ENCODE data around the gene CLEC16A.
A peak's percentile ranks its signal among the peaks of the same experiment; 100 is the strongest.

Gene CLEC16A

GRCh38 chr16:10941127-10941933, 3.0 kb upstream of the CLEC16A start:
- TF ChIP-seq, protein P1, sequence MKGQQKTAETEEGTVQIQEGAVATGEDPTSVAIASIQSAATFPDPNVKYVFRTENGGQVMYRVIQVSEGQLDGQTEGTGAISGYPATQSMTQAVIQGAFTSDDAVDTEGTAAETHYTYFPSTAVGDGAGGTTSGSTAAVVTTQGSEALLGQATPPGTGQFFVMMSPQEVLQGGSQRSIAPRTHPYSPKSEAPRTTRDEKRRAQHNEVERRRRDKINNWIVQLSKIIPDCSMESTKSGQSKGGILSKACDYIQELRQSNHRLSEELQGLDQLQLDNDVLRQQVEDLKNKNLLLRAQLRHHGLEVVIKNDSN (IDR thresholded peaks at IDR 0.05), result no peak
- TF ChIP-seq MAX (IDR thresholded peaks at IDR 0.05), result 0 out of 2 replicates have a peak, but pooled peaks have one; percentile 15
- no peak for TF ChIP-seq YY1 (IDR thresholded peaks at IDR 0.05; ENCODE audit: low read depth)

- TF ChIP-seq MAX (IDR thresholded peaks at IDR 0.05), result 0 out of 2 replicates have a peak, but pooled peaks have one; percentile 4
Observed at GRCh38 chr16:10941935-10942351, 2.4 kb upstream of the CLEC16A start.

DNA sequence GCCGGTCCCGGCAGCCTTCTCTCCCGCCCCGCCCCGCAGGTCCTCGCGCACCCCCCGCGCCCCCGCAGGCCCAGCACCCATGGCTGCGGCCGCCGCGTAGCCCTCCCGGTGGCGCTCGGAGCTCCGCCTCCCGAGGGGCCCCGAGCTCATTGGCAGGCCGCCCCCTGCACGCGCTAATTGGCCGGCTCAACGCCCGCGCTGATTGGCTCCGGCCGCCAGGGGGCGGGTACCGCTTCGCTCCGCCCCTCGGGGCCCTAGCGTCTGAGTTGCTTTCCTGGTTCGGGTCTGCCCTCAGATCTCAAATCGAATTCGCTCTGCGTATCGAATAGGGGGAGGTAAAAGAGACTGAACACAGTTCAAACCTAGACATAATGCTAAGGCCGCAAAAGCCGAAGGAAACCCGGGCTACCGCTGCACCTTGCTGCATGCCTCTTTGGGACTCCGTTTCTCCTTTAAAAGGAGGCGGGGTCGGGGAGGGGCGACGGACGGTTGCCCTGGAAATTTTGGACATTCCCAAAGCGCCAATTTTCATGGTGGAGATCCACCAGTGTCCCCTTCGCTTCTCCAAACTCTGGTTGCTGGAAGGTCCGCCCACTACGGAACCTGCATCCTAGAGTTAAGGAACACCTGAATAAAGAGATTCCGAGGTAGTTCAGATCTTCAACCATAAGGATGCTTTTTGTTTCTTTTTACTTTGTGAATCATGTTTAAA, 1.9 kb upstream of the CLEC16A start, which contains the start of gene DEXI:
Gene DEXI, minus strand, starts transcription at position 117 of the 712 bp plus-strand sequence. CDS start 463 bp downstream, outside the sequence.
- TF ChIP-seq NFIC (IDR thresholded peaks at IDR 0.05) (no peak), EP300 (IDR thresholded peaks at IDR 0.05; ENCODE audit: borderline replicate concordance) (no peak), TEAD4 (IDR thresholded peaks at IDR 0.05) (no peak), RAD21 (IDR thresholded peaks at IDR 0.05; ENCODE audit: low read depth) (no peak), TAF1 (IDR thresholded peaks at IDR 0.05; ENCODE audit: low read depth) (0 out of 2 replicates have a peak, but pooled peaks have one; percentile 36), MAX (IDR thresholded peaks at IDR 0.05) (no peak; the same call in 1 of the 2 replicates), TCF12 (IDR thresholded peaks at IDR 0.05; ENCODE audit: low read depth) (no peak), FOXM1 (IDR thresholded peaks at IDR 0.05; ENCODE audit: borderline replicate concordance, low read depth) (no peak), EGR1 (IDR thresholded peaks at IDR 0.05) (peak; percentile 61)
- TF ChIP-seq, protein P2, sequence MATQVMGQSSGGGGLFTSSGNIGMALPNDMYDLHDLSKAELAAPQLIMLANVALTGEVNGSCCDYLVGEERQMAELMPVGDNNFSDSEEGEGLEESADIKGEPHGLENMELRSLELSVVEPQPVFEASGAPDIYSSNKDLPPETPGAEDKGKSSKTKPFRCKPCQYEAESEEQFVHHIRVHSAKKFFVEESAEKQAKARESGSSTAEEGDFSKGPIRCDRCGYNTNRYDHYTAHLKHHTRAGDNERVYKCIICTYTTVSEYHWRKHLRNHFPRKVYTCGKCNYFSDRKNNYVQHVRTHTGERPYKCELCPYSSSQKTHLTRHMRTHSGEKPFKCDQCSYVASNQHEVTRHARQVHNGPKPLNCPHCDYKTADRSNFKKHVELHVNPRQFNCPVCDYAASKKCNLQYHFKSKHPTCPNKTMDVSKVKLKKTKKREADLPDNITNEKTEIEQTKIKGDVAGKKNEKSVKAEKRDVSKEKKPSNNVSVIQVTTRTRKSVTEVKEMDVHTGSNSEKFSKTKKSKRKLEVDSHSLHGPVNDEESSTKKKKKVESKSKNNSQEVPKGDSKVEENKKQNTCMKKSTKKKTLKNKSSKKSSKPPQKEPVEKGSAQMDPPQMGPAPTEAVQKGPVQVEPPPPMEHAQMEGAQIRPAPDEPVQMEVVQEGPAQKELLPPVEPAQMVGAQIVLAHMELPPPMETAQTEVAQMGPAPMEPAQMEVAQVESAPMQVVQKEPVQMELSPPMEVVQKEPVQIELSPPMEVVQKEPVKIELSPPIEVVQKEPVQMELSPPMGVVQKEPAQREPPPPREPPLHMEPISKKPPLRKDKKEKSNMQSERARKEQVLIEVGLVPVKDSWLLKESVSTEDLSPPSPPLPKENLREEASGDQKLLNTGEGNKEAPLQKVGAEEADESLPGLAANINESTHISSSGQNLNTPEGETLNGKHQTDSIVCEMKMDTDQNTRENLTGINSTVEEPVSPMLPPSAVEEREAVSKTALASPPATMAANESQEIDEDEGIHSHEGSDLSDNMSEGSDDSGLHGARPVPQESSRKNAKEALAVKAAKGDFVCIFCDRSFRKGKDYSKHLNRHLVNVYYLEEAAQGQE (IDR thresholded peaks at IDR 0.05; ENCODE audit: low read depth), result no peak

GRCh38 chr16:10943064-10943353, 1.4 kb upstream of the CLEC16A start:
- TF ChIP-seq FOXM1 (IDR thresholded peaks at IDR 0.05; ENCODE audit: borderline replicate concordance, low read depth), result no peak

- TF ChIP-seq TEAD4 (IDR thresholded peaks at IDR 0.05) (no peak), FOXM1 (IDR thresholded peaks at IDR 0.05; ENCODE audit: borderline replicate concordance, low read depth) (no peak), ZBTB7A (IDR thresholded peaks at IDR 0.05; ENCODE audit: low read depth) (no peak), EP300 (IDR thresholded peaks at IDR 0.05; ENCODE audit: borderline replicate concordance) (no peak), NFIC (IDR thresholded peaks at IDR 0.05) (no peak), RAD21 (IDR thresholded peaks at IDR 0.05; ENCODE audit: low read depth) (no peak), MAX (IDR thresholded peaks at IDR 0.05) (no peak), TAF1 (IDR thresholded peaks at IDR 0.05; ENCODE audit: low read depth) (no peak), CEBPB (IDR thresholded peaks at IDR 0.05) (no peak), EGR1 (IDR thresholded peaks at IDR 0.05) (no peak), CREB1 (IDR thresholded peaks at IDR 0.05; ENCODE audit: low read depth) (no peak), TCF12 (IDR thresholded peaks at IDR 0.05; ENCODE audit: low read depth) (no peak), YY1 (IDR thresholded peaks at IDR 0.05; ENCODE audit: low read depth) (no peak)
- TF ChIP-seq, protein P2 (IDR thresholded peaks at IDR 0.05; ENCODE audit: low read depth), result no peak
- TF ChIP-seq, protein P1 (IDR thresholded peaks at IDR 0.05), result no peak
Observed at GRCh38 chr16:10945065-10945787, 862 bp downstream of the CLEC16A start.
